NB4 (cell line): ENCODE data around the gene ZBTB20.

Experiments used
- POLR2A ChIP-seq: IDR thresholded peaks from 2 replicates; pipeline ENCODE4 v1.6.1; 2011; ENCODE audit warnings: mild to moderate bottlenecking; ENCODE audit not compliant: insufficient read length; ENCODE audit errors: extremely low read depth
- TF ChIP-seq, protein P1 (sequence below): IDR thresholded peaks from one replicate; pipeline ENCODE4 v1.5.1; 2012; ENCODE audit warnings: low read depth, low read length

DNA sequence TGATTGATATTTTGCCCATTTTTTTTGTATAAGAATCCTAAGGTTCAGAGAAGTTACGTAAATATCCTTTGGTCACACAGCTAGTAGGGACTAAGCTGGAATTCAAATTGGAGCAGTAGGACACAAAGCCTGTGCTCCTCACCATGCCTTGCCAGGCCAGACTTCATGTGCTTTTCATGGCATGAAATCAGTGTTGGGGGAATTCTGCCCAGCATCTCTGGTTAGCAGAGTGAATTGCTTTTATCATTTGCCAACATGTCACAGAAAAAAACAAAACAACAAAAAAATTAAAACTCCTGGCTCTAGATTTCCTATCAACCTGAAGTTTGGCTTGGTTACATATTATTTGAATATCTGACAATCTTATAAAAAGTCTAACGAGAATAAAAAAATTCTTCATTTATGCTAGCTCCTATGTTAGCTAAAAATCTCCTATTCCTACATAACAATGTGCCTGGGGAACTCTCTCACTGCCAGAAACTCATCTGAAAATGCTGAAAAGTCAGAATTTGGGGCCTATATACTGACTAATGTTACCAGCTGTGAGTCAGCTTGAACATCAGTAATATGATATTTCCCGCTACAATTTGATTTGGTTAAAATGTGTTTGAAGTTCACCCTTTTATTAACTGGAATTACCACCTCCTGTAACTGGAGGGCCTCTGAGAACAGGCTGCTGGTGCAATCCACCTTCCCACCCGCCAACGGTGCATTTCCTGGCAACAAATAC is 711.5 kb downstream of the ZBTB20 start:
- no peak for TF ChIP-seq POLR2A
- TF ChIP-seq, protein P1, sequence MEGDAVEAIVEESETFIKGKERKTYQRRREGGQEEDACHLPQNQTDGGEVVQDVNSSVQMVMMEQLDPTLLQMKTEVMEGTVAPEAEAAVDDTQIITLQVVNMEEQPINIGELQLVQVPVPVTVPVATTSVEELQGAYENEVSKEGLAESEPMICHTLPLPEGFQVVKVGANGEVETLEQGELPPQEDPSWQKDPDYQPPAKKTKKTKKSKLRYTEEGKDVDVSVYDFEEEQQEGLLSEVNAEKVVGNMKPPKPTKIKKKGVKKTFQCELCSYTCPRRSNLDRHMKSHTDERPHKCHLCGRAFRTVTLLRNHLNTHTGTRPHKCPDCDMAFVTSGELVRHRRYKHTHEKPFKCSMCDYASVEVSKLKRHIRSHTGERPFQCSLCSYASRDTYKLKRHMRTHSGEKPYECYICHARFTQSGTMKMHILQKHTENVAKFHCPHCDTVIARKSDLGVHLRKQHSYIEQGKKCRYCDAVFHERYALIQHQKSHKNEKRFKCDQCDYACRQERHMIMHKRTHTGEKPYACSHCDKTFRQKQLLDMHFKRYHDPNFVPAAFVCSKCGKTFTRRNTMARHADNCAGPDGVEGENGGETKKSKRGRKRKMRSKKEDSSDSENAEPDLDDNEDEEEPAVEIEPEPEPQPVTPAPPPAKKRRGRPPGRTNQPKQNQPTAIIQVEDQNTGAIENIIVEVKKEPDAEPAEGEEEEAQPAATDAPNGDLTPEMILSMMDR: no peak
